GM23248 (cell line): ENCODE data around the gene KDM2A.

ENCODE experiments used
- EZH2 ChIP-seq: fragments of 200-600 bp; sonication (generic); IDR thresholded peaks from 2 replicates; pipeline ENCODE4 v1.6.1; 2018; ENCODE audit warnings: antibody characterized with exemption, mild to moderate bottlenecking; ENCODE audit not compliant: insufficient read depth, poor library complexity, severe bottlenecking
- EZH2phosphoT487 ChIP-seq: fragments of 200-600 bp; sonication (generic); IDR thresholded peaks from 2 replicates; pipeline ENCODE4 v1.6.1; 2018; ENCODE audit warnings: antibody characterized with exemption, moderate library complexity, mild to moderate bottlenecking, low read depth; ENCODE audit not compliant: insufficient read depth

- TF ChIP-seq EZH2 (no peak), EZH2phosphoT487 (no peak)
Observed at GRCh38 chr11:67237574-67237973, 118.5 kb downstream of the KDM2A start.
